ENCODE measurements around the gene KRT79.

The KRT79 gene

GRCh38 chr12:52788192-52788875 is 45.8 kb downstream of the KRT79 start:
- no peak for DNase-seq

DNA sequence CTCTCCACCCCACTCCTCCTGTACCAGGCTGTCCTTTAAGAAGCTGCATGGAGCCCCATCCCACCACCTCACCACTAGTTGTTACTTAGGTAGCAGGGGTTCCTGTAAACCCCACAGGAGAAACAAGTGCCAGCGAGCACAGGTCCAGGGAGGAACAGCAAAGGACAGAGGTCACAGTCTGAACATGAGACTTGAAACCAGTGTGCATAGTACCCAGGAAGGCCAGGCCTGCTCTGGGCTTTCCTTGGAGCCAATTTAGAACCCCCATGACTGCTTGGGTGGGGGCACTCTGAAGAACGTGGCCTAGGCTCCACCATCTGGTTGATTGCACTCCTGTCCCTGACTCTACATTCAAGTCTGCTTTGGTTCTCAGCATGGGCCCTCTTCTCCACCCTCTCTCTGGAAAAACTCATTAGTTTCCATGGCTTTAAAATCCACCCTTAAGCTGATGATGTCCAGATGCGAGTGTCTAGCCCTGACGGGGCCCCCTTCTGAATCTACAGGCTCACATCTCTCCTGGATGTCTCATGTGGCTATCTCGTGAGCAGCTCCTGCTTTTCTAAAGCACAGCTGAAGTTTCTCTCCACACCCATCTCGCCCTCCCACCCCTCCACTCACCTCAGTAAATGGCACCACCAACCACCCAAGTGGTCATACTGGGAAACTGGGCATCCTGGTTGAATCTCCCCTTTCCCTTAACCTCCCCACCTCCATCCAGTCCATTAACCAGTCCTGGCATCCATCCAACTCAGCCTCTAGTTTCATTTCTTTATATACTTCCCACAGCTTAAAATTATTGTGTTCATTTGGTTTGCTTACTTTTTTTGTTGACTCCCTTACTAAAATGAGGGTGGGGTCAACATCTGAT is 46.6 kb downstream of the KRT79 start:
- DNase-seq = no peak

DNA sequence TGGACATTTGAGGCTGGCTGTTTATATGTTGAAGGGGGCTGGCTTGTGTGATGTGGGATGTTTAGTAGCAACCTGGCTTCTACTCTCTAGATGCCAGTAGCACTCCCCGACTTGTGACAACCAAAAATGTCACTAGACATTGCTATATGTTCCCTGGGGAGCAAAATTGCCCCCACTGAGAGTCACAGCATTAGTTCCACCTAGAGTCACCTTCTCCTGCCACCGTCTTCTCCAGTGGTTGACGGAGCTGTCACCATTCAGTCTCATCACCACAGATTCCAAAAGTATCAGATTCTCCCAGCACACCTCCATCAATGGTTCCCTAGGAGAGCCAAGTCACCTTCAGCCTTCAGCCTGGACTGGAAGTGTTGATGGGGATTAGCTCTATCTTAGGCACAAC is 49.2 kb downstream of the KRT79 start:
- DNase-seq = no peak

- no peak for DNase-seq
Measured at GRCh38 chr12:52783563-52784316, 50.4 kb downstream of the KRT79 start.

DNA sequence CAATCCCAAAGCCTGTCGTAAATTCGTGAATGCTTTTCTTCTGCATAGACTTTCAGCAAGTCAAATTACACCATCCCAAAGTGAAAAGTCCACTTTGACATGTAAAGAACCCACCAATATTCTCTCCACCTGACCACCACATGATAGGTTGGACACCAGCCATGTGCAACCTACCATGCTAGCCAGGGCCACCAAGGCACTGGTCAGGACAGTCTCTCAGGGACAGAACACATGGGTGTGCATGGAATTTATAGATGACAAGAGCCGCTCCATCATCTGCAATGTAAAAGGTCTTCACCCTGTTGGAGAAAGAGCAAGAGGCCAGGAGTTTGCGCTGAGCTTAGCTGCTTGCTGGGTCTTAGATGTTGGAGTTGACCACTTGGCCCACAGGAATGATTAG is 51.6 kb downstream of the KRT79 start:
- no peak for DNase-seq

GRCh38 chr12:52781399-52782082 is 52.6 kb downstream of the KRT79 start:
- no peak for DNase-seq

DNA sequence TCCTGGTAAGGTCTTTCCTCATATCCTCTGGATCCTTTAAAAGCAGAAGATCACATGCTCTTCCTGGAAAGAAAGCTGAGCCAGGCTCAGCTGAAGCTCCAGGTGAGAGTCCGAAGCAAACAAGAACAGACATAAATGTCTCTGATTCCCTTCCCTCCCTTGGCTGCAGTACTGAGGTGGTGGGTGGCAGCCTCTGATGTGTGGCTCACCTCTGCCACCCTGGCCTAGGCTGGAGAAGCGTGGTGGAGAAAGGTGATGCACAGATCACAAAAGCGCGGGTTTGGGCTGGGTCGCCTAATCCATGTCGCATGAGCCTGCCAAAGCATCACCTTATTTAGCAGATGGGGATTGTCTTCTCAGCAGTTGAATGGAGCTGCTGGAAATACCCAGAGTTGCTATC is 54.2 kb downstream of the KRT79 start:
- no peak for DNase-seq

- no peak for DNase-seq
Measured at GRCh38 chr12:52778833-52779232, 55.3 kb downstream of the KRT79 start.

- DNase-seq = no peak
Measured at GRCh38 chr12:52777566-52777965, 56.5 kb downstream of the KRT79 start.

DNA sequence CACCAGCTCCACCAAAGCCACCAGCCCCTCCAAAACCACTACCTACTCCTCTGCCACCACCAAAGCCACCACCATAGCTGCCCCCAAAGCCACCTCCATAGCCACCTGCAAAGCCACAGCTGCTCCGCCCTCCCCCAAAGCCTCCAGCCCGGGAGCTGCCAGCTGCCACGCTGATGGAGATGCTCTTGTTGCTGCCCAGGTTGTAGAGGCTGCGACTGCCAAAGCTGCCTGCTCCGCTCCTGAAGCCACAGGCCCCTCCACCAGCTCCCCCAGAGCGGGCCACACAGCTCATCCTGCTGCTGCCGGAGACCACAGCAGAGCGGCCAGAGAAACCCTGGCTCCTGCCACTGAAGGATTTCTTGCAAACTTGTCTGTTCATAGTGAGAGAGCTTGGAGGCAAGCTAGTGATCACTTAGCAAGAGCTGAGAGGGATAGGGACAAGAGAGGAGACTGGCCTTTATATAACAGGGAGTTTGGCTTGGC is 57.2 kb downstream of the KRT79 start, which contains the start of gene KRT76:
KRT76 (minus strand) TSS at position 433 of the 483 bp plus-strand sequence; CDS start at position 379, 54 bp downstream.
- DNase-seq = no peak

DNA sequence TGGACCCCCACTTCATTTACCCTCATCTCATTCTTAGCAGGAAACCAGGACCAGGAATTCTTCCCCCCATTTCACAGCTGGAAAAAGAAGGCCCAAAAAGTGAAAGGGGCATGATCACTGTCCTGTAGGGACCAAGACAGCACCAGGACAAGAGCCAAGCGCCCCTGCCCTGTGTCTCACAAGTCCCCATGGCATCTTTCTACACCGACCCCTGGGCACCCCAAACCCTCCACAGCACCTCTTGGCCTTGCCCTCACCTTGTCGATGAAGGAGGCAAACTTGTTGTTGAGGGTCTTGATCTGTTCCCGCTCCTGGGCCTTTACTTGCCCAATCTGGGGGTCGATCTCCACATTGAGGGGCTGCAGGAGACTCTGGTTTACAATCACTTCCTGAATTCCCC is 57.7 kb downstream of the KRT79 start:
- no peak for DNase-seq

- DNase-seq = no peak
Measured at GRCh38 chr12:52774629-52775250, 59.4 kb downstream of the KRT79 start.

DNA sequence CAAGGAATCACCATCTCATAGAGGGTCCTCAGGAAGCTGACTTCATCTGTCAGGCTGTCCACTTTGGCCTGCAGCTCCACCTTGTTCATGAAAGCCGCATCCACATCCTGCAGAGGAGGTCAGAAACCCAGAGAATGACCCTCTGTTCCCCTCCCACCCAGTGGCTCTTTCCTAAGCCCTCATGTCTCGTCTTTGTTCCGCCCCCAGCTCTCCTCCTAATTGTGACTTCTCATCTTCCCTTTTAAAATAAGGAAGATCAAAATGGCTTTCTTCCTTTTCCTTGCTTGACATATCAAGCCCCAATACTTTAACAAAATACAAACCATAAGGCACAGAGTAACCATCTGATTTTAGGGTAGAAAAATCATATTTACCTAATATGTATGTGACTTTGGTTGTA is 61.3 kb downstream of the KRT79 start:
- DNase-seq = no peak

DNA sequence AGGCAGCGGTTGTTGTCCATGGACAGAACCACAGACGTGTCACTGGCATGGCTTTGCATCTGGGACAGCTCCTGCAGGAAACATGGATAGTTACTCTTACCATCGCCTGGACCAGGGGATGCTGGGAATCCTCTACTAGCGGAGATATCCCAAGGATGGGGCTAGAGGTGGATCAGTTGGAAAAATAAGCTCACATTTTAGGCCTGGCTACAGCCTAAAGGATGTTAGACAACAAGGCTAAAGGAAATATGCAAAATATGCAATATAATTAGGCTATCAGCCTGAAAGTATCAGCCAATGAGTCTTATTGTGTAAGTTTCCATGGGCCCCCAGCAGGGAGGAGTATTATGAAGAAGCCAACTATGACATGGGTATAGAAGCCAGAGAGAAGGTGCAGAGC is 61.9 kb downstream of the KRT79 start:
- DNase-seq = no peak

- DNase-seq = no peak
Measured at GRCh38 chr12:52771505-52771904, 62.6 kb downstream of the KRT79 start.

All from NK-92 treated with Interleukin-12 subunit alpha and Interleukin-12 subunit beta, amount 100 ng/mL, for 24 hours (cell line).